ENCODE measurements around the gene CLDN24.

- TF ChIP-seq FOXM1 (IDR thresholded peaks at IDR 0.05; ENCODE audit: borderline replicate concordance, low read depth) (no peak), REST (IDR thresholded peaks at IDR 0.05; ENCODE audit: low read depth) (no peak), YY1 (IDR thresholded peaks at IDR 0.05; ENCODE audit: low read depth) (no peak), NFIC (IDR thresholded peaks at IDR 0.05) (no peak), EGR1 (IDR thresholded peaks at IDR 0.05) (no peak), RAD21 (IDR thresholded peaks at IDR 0.05; ENCODE audit: low read depth) (no peak), TAF1 (IDR thresholded peaks at IDR 0.05; ENCODE audit: low read depth) (no peak), EP300 (IDR thresholded peaks at IDR 0.05; ENCODE audit: borderline replicate concordance) (no peak), CEBPB (IDR thresholded peaks at IDR 0.05) (no peak), MAX (IDR thresholded peaks at IDR 0.05) (no peak), CREB1 (IDR thresholded peaks at IDR 0.05; ENCODE audit: low read depth) (no peak)
- TF ChIP-seq, protein P1, sequence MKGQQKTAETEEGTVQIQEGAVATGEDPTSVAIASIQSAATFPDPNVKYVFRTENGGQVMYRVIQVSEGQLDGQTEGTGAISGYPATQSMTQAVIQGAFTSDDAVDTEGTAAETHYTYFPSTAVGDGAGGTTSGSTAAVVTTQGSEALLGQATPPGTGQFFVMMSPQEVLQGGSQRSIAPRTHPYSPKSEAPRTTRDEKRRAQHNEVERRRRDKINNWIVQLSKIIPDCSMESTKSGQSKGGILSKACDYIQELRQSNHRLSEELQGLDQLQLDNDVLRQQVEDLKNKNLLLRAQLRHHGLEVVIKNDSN (IDR thresholded peaks at IDR 0.05), result no peak
These were observed 10.2 kb upstream of the CLDN24 start for GRCh38 chr4:183332447-183332846.
